ENCODE measurements around the gene RIPK1.
A peak's percentile ranks its signal among the peaks of the same experiment; 100 is the strongest.
"Not testable (repeated sequence)": the region's sequence is repeated elsewhere in the genome, so short reads cannot be mapped to it uniquely, and the experiment has no call there.

RIPK1 gene

GRCh38 chr6:3068329-3069214 is at the start of gene RIPK1:
TSS of gene RIPK1 (plus strand) at chr6:3068494. CDS start at chr6:3076824, 8,330 bp downstream.
- DNase-seq: peak; percentile 98

- no peak for DNase-seq
Observed at GRCh38 chr6:3019065-3019464, 49.2 kb upstream of the RIPK1 start.

GRCh38 chr6:3019749-3020320 is 48.5 kb upstream of the RIPK1 start:
- DNase-seq: no peak

- not testable (repeated sequence) for DNase-seq
Observed at GRCh38 chr6:3020976-3021598, 47.2 kb upstream of the RIPK1 start.

- peak; percentile 83 for DNase-seq
Observed at GRCh38 chr6:3022765-3023662, 45.3 kb upstream of the RIPK1 start.

GRCh38 chr6:3023663-3024483 is 44.4 kb upstream of the RIPK1 start:
- peak; percentile 97 for DNase-seq

- DNase-seq: peak; percentile 69
Observed at GRCh38 chr6:3026791-3027626, 41.3 kb upstream of the RIPK1 start.

GRCh38 chr6:3028156-3028555 is 40.1 kb upstream of the RIPK1 start:
- DNase-seq: not testable (repeated sequence)

- DNase-seq: no peak
Observed at GRCh38 chr6:3031857-3032640, 36.2 kb upstream of the RIPK1 start.

GRCh38 chr6:3032986-3033385 is 35.3 kb upstream of the RIPK1 start:
- DNase-seq: no peak

GRCh38 chr6:3033652-3034051 is 34.6 kb upstream of the RIPK1 start:
- DNase-seq: no peak

GRCh38 chr6:3035397-3035796 is 32.9 kb upstream of the RIPK1 start:
- DNase-seq: no peak

GRCh38 chr6:3036861-3037637 is 31.2 kb upstream of the RIPK1 start:
- DNase-seq: no peak

GRCh38 chr6:3037638-3038365 is 30.5 kb upstream of the RIPK1 start:
- DNase-seq: no peak

GRCh38 chr6:3039384-3039783 is 28.9 kb upstream of the RIPK1 start:
- DNase-seq: no peak

GRCh38 chr6:3041147-3041546 is 27.1 kb upstream of the RIPK1 start:
- DNase-seq: no peak

GRCh38 chr6:3041606-3042005 is 26.7 kb upstream of the RIPK1 start:
- no peak for DNase-seq

- no peak for DNase-seq
Observed at GRCh38 chr6:3045369-3045768, 22.9 kb upstream of the RIPK1 start.

- no peak for DNase-seq
Observed at GRCh38 chr6:3045777-3046176, 22.5 kb upstream of the RIPK1 start.
